Keratinocyte (primary cell): ENCODE results near the gene SH3RF1. TPM values are rescaled to one million over a fixed set of nuclear protein-coding genes. Genes with fewer than 3 reads are reported as not detected.

ENCODE experiments used
- DNase-seq: peaks from one replicate; pipeline ENCODE4 v3.0.0-alpha.2; 2011; ENCODE audit warnings: low read depth, missing footprints, low spot score
- FAIRE-seq: peaks from 2 replicates; lab custom pipeline; 2011; peaks lifted over from hg19 to GRCh38; lab: Jason Lieb, UNC
- H2AFZ ChIP-seq: 2 replicates; pipeline ENCODE4 v1.6.0; 2012; ENCODE audit warnings: low read length, control low read depth, inconsistent platforms; ENCODE audit not compliant: control insufficient read depth
- H3K27ac ChIP-seq: 2 replicates; pipeline ENCODE4 v1.5.1; 2011; ENCODE audit warnings: low read length; ENCODE audit not compliant: control insufficient read depth, insufficient read depth
- H3K27me3 ChIP-seq: 3 replicates; pipeline ENCODE4 v1.6.0; 2011; ENCODE audit warnings: low read length; ENCODE audit not compliant: control insufficient read depth, insufficient read depth; ENCODE audit errors: extremely low read depth
- H3K36me3 ChIP-seq, 2 experiments: 2 replicates in 1 of 2; 3 replicates in 1 of 2; pipeline ENCODE4 v1.5.1; 2011; ENCODE audit warnings: low read length in 2 of 2, mild to moderate bottlenecking in 1 of 2; ENCODE audit not compliant: control insufficient read depth in 2 of 2, insufficient read depth in 2 of 2; ENCODE audit errors: extremely low read depth in 1 of 2
- H3K4me1 ChIP-seq: 3 replicates; pipeline ENCODE4 v1.5.1; 2011; ENCODE audit warnings: low read length; ENCODE audit not compliant: control insufficient read depth, insufficient read depth; ENCODE audit errors: extremely low read depth
- H3K4me2 ChIP-seq: 3 replicates; pipeline ENCODE4 v1.6.0; 2011; ENCODE audit warnings: low read depth, low read length; ENCODE audit not compliant: control insufficient read depth, insufficient read depth; ENCODE audit errors: extremely low read depth
- H3K4me3 ChIP-seq, 3 experiments: fragments of 200-600 bp in 1 of 3; sonication (generic) in 1 of 3; 2 replicates in 2 of 3; 3 replicates in 1 of 3; pipeline ENCODE4 v1.5.1; 2011 to 2016; ENCODE audit warnings: low read length in 3 of 3, mild to moderate bottlenecking in 3 of 3, control low read depth in 2 of 3, inconsistent platforms in 1 of 3, low read depth in 1 of 3, mixed read lengths in 1 of 3, mixed run types in 1 of 3, moderate library complexity in 1 of 3; ENCODE audit not compliant: control insufficient read depth in 2 of 3, insufficient read depth in 2 of 3; ENCODE audit errors: extremely low read depth in 1 of 3
- H3K79me2 ChIP-seq: 2 replicates; pipeline ENCODE4 v1.6.0; 2012; ENCODE audit warnings: low read length; ENCODE audit not compliant: control insufficient read depth, insufficient read depth
- H3K9ac ChIP-seq: 3 replicates; pipeline ENCODE4 v1.6.0; 2011; ENCODE audit warnings: low read length; ENCODE audit not compliant: control insufficient read depth, insufficient read depth; ENCODE audit errors: extremely low read depth
- H3K9me1 ChIP-seq: 3 replicates; pipeline ENCODE4 v1.6.0; 2011; ENCODE audit warnings: low read length; ENCODE audit not compliant: control insufficient read depth, insufficient read depth; ENCODE audit errors: extremely low read depth
- H3K9me3 ChIP-seq: 2 replicates; pipeline ENCODE4 v1.5.1; 2012; ENCODE audit warnings: low read depth, low read length; ENCODE audit not compliant: control insufficient read depth
- H4K20me1 ChIP-seq: 3 replicates; pipeline ENCODE4 v1.6.0; 2011; ENCODE audit warnings: low read length; ENCODE audit not compliant: control insufficient read depth, insufficient read depth; ENCODE audit errors: extremely low read depth
- EZH2 ChIP-seq: IDR thresholded peaks from one replicate; pipeline ENCODE4 v1.6.1; 2012; ENCODE audit warnings: inconsistent platforms, mild to moderate bottlenecking, low read length, moderate library complexity
- dilution Hi-C: fragments of 300-500 bp; cut with MboI; formaldehyde crosslinking; loops from one replicate; pipeline ENCODE4 v1.7.0; 2020; ENCODE audit warnings: low sequenced_read_pairs; ENCODE audit not compliant: extremely low pct_ligation_motif_present
- polyA plus RNA-seq, 5 experiments: library from polyadenylated mRNA; depleted of rRNA in 3 of 5; stranded (reverse) in 3 of 5; stranded (forward) in 1 of 5; unstranded in 1 of 5; fragments of >200 nt; gene quantifications; 1 replicate in 1 of 5; 2 replicates in 3 of 5; 3 replicates in 1 of 5; pipeline versions ENCODE4 v1.2.1 to v1.2.3, GENCODE V29; 2011 to 2012; ENCODE audit warnings: missing spikeins in 2 of 5, low read depth in 1 of 5, low replicate concordance in 1 of 5
- TF ChIP-seq, protein P1 (sequence below), 3 experiments: IDR thresholded peaks in 1 of 3; conservative IDR thresholded peaks in 1 of 3; optimal IDR thresholded peaks in 1 of 3; 2 replicates in 2 of 3; 3 replicates in 1 of 3; pipeline versions ENCODE3 to v1.5.1; 2011; ENCODE audit warnings: low read length in 3 of 3, mild to moderate bottlenecking in 3 of 3, moderate library complexity in 2 of 3, control low read depth in 1 of 3, inconsistent platforms in 1 of 3; ENCODE audit not compliant: insufficient read depth in 2 of 3; ENCODE audit errors: extremely low read depth in 1 of 3

The SH3RF1 gene
- polyA plus RNA-seq, 1 donor (not counting 4 experiments of a cell fraction or from before 2014, with no cell fraction given), result 9.5 TPM

GRCh38 chr4:169314906-169315305 lies 44.1 kb upstream of the SH3RF1 start:
- H3K27ac ChIP-seq, result peak overlapping the region; percentile 66
- H3K4me2 ChIP-seq, result peak overlapping the region; percentile 60
- H4K20me1 ChIP-seq, result no peaks in the 10 kb centered on the region
- dilution Hi-C loops, result no loop called here
- FAIRE-seq (peak; percentile 88), DNase-seq (peak; percentile 79)
- no peaks in the 10 kb centered on the region for H3K9me1 ChIP-seq
- peak overlapping the region; percentile 2 for H3K9ac ChIP-seq
- H2AFZ ChIP-seq, result no peak overlapping the region
- no peaks in the 10 kb centered on the region for H3K36me3 ChIP-seq
- H3K27me3 ChIP-seq, result no peaks in the 10 kb centered on the region
- H3K79me2 ChIP-seq, result no peaks in the 10 kb centered on the region
- no peaks in the 10 kb centered on the region for H3K9me3 ChIP-seq
- peak overlapping the region in 2 of 3 experiments; percentile 16 to 26 for H3K4me3 ChIP-seq
- H3K4me1 ChIP-seq, result peaks cover 33% of the 10 kb centered on the region
- TF ChIP-seq EZH2, result no peak

DNA sequence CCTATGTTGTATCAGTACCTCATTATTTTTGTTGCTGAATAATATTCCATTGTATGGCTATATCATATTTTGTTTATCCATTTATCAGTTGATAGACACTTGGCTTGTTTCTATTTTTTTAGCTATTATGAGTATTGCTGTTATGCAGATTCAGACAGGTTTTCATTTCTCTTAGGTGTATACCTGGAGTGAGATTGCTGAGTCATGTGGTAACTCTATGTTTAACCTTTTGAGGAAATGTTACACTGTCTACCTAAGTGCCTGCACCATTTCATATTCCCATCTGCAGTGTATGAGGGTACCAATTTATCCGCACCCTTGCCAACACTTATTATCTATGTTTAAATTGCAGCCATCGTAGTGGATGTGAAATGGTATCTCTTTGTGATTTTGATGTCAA lies 43.0 kb upstream of the SH3RF1 start:
- peaks cover 33% of the 10 kb centered on the region for H3K4me1 ChIP-seq
- TF ChIP-seq, protein P1, sequence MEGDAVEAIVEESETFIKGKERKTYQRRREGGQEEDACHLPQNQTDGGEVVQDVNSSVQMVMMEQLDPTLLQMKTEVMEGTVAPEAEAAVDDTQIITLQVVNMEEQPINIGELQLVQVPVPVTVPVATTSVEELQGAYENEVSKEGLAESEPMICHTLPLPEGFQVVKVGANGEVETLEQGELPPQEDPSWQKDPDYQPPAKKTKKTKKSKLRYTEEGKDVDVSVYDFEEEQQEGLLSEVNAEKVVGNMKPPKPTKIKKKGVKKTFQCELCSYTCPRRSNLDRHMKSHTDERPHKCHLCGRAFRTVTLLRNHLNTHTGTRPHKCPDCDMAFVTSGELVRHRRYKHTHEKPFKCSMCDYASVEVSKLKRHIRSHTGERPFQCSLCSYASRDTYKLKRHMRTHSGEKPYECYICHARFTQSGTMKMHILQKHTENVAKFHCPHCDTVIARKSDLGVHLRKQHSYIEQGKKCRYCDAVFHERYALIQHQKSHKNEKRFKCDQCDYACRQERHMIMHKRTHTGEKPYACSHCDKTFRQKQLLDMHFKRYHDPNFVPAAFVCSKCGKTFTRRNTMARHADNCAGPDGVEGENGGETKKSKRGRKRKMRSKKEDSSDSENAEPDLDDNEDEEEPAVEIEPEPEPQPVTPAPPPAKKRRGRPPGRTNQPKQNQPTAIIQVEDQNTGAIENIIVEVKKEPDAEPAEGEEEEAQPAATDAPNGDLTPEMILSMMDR (optimal IDR thresholded peaks at IDR 0.05 in 1 of 3, IDR thresholded peaks at IDR 0.05 in 1 of 3, conservative IDR thresholded peaks at IDR 0.05 in 1 of 3; ENCODE audit: extremely low read depth in 1 of 3, insufficient read depth in 2 of 3, low read length in 3 of 3), result no peak
- TF ChIP-seq EZH2, result no peak
- no peak overlapping the region for H3K4me2 ChIP-seq
- H4K20me1 ChIP-seq, result no peaks in the 10 kb centered on the region
- H3K36me3 ChIP-seq, result no peaks in the 10 kb centered on the region
- H3K27me3 ChIP-seq, result no peaks in the 10 kb centered on the region
- peak overlapping the region; percentile 66 for H3K27ac ChIP-seq
- peak; percentile 23 for FAIRE-seq
- dilution Hi-C loops, result no loop called here
- H3K79me2 ChIP-seq, result no peaks in the 10 kb centered on the region
- H2AFZ ChIP-seq, result no peak overlapping the region
- H3K9me1 ChIP-seq, result no peaks in the 10 kb centered on the region
- no peak for DNase-seq
- H3K9ac ChIP-seq, result no peak overlapping the region
- H3K4me3 ChIP-seq, result no peak overlapping the region
- H3K9me3 ChIP-seq, result no peaks in the 10 kb centered on the region
